ENCODE results near the gene CORIN. TPM values are rescaled to one million over a fixed set of nuclear protein-coding genes. Genes with fewer than 3 reads are reported as not detected.

Gene CORIN
- total RNA-seq, 1 donor from 2014 or later: 2.1 TPM

DNA sequence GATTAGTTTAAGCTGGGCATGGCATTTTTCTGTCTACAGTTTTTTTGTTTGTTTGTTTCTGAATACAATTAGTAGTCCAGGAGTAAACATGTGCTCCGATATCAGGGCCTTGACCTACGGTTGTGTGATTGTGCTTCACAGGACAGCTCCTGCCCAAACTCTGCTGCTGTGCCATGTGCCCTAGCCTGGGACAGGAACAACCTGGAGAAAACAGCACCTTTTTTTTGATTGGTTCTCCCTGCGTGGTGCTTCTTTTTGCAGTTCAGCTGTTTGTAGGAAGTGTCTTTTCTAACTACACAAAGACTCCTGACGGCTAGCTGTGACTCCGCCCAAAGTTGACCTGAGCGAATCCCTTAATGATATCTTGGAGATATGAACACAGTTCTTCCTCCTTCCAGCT is 194.0 kb downstream of the CORIN start:
- Mint-ChIP-seq H3K4me3 (ENCODE audit: unreplicated experiment) (no peak overlapping the region), H3K4me1 (ENCODE audit: low read depth) (peaks cover 40% of the 10 kb centered on the region), H3K36me3 (ENCODE audit: low read depth) (no peaks in the 10 kb centered on the region), H3K27ac (ENCODE audit: unreplicated experiment) (no peak overlapping the region), H3K9me3 (ENCODE audit: low read depth) (peaks cover 3% of the 10 kb centered on the region), H3K27me3 (ENCODE audit: low read depth) (no peaks in the 10 kb centered on the region)
- no peak for DNase-seq (ENCODE audit: low spot score)
- TF ChIP-seq, protein P1, sequence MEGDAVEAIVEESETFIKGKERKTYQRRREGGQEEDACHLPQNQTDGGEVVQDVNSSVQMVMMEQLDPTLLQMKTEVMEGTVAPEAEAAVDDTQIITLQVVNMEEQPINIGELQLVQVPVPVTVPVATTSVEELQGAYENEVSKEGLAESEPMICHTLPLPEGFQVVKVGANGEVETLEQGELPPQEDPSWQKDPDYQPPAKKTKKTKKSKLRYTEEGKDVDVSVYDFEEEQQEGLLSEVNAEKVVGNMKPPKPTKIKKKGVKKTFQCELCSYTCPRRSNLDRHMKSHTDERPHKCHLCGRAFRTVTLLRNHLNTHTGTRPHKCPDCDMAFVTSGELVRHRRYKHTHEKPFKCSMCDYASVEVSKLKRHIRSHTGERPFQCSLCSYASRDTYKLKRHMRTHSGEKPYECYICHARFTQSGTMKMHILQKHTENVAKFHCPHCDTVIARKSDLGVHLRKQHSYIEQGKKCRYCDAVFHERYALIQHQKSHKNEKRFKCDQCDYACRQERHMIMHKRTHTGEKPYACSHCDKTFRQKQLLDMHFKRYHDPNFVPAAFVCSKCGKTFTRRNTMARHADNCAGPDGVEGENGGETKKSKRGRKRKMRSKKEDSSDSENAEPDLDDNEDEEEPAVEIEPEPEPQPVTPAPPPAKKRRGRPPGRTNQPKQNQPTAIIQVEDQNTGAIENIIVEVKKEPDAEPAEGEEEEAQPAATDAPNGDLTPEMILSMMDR (IDR thresholded peaks at IDR 0.05): no peak

DNA sequence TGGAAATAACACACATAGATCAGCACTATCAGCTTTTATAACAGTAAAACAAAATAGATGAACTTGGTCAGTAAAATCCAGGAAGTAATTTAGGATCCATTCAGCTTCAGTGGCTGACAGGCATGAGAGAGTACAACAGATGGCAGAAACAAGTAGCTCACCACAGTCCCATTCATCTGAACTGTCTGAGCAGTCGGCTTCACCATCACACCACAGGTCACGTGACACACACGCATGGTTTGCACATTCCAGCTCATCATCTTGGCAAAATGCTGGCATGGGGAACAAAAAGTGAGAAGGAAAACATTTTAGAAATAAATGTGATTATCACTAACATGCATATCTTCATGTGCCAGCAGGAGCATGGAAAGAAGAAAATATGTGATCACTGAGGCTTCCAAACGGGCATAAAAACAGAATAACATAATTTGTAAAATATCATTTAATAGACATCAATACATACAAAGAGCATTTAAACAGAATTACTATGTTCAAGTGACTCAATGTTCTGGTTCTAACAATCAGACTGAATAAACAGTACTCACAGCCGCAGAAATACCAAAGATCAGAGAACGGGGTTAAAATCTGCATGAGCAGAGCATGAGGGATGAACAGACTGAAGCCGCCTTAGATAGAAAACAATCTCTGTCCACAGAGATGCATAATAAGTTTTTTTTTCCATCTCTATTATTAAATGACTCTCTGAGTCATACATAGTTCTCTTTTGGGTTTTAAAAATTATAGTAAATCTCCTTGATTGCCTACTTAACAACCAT is 194.7 kb downstream of the CORIN start:
- Mint-ChIP-seq H3K4me1 (ENCODE audit: low read depth) (peaks cover 40% of the 10 kb centered on the region), H3K27me3 (ENCODE audit: low read depth) (no peaks in the 10 kb centered on the region), H3K36me3 (ENCODE audit: low read depth) (peaks cover 5% of the 10 kb centered on the region), H3K4me3 (ENCODE audit: unreplicated experiment) (no peak overlapping the region), H3K27ac (ENCODE audit: unreplicated experiment) (no peak overlapping the region), H3K9me3 (ENCODE audit: low read depth) (peaks cover 7% of the 10 kb centered on the region)
- TF ChIP-seq, protein P1 (IDR thresholded peaks at IDR 0.05): no peak
- no peak for DNase-seq (ENCODE audit: low spot score)

DNA sequence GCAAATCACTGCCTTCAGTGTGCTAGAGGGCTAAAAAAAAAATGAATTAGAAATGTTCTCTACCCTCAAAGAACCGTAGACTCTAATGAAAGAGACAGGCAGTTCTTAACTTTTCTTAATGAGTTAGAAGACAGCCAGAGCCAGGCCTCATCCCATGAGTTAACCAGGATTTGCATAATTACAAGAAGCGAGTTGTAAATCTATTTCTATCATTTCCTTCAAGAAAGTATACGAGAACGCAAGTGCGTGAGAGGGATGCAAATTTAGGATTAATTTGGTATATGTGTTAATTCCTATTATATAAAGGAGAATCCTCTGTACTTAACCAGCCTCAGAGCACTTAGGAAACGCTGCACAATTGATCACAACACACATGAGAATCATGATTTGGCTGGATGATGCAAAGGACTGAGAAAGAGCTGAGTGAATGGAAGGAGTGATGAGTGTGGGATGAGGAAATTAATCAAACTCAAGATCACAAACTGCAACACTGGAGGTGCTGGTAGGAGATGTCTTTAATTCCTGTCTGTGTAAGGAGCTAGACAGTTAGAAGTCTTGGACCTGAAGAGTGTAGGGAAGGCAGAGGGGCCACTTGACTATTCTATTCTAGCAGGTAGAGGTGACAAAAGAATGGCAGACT is 195.6 kb downstream of the CORIN start:
- Mint-ChIP-seq H3K27me3 (ENCODE audit: low read depth) (no peaks in the 10 kb centered on the region), H3K36me3 (ENCODE audit: low read depth) (peaks cover 7% of the 10 kb centered on the region), H3K4me1 (ENCODE audit: low read depth) (peaks cover 40% of the 10 kb centered on the region), H3K27ac (ENCODE audit: unreplicated experiment) (no peak overlapping the region), H3K4me3 (ENCODE audit: unreplicated experiment) (no peak overlapping the region), H3K9me3 (ENCODE audit: low read depth) (peaks cover 7% of the 10 kb centered on the region)
- TF ChIP-seq, protein P1 (IDR thresholded peaks at IDR 0.05): no peak
- DNase-seq (ENCODE audit: low spot score): no peak

DNA sequence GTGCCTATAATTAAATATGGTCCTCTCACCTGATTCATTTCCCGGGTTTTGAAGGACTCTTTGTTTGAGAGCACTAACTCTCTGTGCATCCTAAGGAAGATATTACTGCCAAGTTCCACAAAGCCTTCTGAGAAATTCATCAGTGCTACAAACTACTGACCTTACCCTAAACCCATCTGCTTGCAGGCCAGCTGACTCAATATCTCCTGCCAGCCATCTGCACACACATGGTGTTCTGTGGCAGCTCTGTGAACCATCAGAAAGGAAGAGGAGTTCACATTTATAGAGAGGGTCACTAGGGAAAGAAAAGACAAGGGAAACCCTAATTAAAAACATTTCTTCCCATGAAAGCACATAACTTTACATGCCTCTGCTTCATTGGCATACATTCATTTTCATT is 196.1 kb downstream of the CORIN start:
- TF ChIP-seq, protein P1 (IDR thresholded peaks at IDR 0.05): no peak
- Mint-ChIP-seq H3K36me3 (ENCODE audit: low read depth) (peaks cover 11% of the 10 kb centered on the region), H3K9me3 (ENCODE audit: low read depth) (peaks cover 11% of the 10 kb centered on the region), H3K27ac (ENCODE audit: unreplicated experiment) (no peak overlapping the region), H3K4me3 (ENCODE audit: unreplicated experiment) (no peak overlapping the region), H3K27me3 (ENCODE audit: low read depth) (no peaks in the 10 kb centered on the region), H3K4me1 (ENCODE audit: low read depth) (peaks cover 40% of the 10 kb centered on the region)
- no peak for DNase-seq (ENCODE audit: low spot score)

DNA sequence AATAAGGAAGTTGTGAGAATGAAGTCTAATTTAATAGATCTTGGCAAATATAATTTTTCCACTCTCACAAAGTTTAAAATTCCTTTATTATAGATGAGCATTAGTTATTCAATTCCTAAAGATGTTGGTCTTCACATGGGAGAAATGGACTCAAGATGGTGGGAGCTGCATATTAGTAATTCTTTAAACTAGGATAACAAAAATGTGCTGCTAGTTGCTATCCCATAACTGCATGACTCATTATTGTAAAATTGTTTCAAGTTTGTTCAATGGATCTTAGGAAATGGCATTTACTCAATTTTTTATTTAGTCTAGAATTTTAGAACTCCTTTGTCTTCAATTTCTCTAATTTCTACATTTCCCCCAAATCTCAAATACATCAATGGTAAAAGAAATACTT is 197.0 kb downstream of the CORIN start:
- Mint-ChIP-seq H3K27me3 (ENCODE audit: low read depth) (no peaks in the 10 kb centered on the region), H3K9me3 (ENCODE audit: low read depth) (peaks cover 14% of the 10 kb centered on the region), H3K4me3 (ENCODE audit: unreplicated experiment) (no peak overlapping the region), H3K4me1 (ENCODE audit: low read depth) (peaks cover 37% of the 10 kb centered on the region), H3K27ac (ENCODE audit: unreplicated experiment) (no peak overlapping the region), H3K36me3 (ENCODE audit: low read depth) (peaks cover 15% of the 10 kb centered on the region)
- DNase-seq (ENCODE audit: low spot score): no peak
- TF ChIP-seq, protein P1 (IDR thresholded peaks at IDR 0.05): no peak
